AG04450 (cell line): Measurements from ENCODE around the gene AFF3. TPM values are rescaled to one million over a fixed set of nuclear protein-coding genes. Genes with fewer than 3 reads are reported as not detected.

ENCODE experiments used
- CTCF ChIA-PET: fragments of 300-600, 350-600 bp; formaldehyde crosslinking; extraction: SDS; loops from one replicate; lab custom pipeline; 2022; ENCODE audit warnings: antibody characterized with exemption, inconsistent platforms; lab: Charles Lee
- POLR2A ChIA-PET: fragments of 350-600 bp; formaldehyde crosslinking; extraction: SDS; loops from one replicate; lab custom pipeline; 2021; ENCODE audit warnings: antibody characterized with exemption, inconsistent platforms; lab: Yijun Ruan, JAX
- DNase-seq: peaks from one replicate; pipeline ENCODE4 v3.0.0-alpha.2; 2011; ENCODE audit warnings: low read depth, low spot score
- H3K27ac ChIP-seq: one replicate; pipeline ENCODE4 v1.5.1; 2012; ENCODE audit warnings: low read depth, low read length, control low read depth
- H3K27me3 ChIP-seq: one replicate; pipeline ENCODE4 v1.6.0; 2012; ENCODE audit warnings: low read length; ENCODE audit not compliant: control insufficient read depth, insufficient read depth
- H3K4me3 ChIP-seq: 2 replicates; pipeline ENCODE4 v1.5.1; 2011; ENCODE audit warnings: mild to moderate bottlenecking, low read depth, low read length, control low read depth
- H3K9me3 ChIP-seq: 2 replicates; pipeline ENCODE4 v1.5.1; 2012; ENCODE audit warnings: low read length; ENCODE audit not compliant: control insufficient read depth, insufficient read depth
- CTCF ChIP-seq: IDR thresholded peaks from 2 replicates; pipeline ENCODE4 v1.5.1; 2011; ENCODE audit warnings: low read depth, low read length, control low read depth, inconsistent platforms
- polyA plus RNA-seq: library from polyadenylated mRNA; depleted of rRNA; stranded (reverse); fragments of >200 nt; gene quantifications from 2 replicates; pipeline ENCODE4 v1.2.3, GENCODE V29; 2011

AFF3 gene
- polyA plus RNA-seq, 1 experiment, result 17.9 TPM

- Histone ChIP-seq H3K27ac (no peak overlapping the region), H3K4me3 (no peak overlapping the region), H3K27me3 (no peaks in the 10 kb centered on the region), H3K9me3 (peaks cover 4% of the 10 kb centered on the region; the same call in 1 of the 2 replicates)
- ChIA-PET POLR2A (no interaction called here), CTCF (interaction anchor here (1.6 kb wide), 1 partner anchor 468 kb away, joined by 5 read pairs; no protein-coding TSS in a partner anchor)
- TF ChIP-seq CTCF, result no peak
- DNase-seq, result no peak
These were observed 348.0 kb downstream of the AFF3 start for GRCh38 chr2:99794414-99794813.

DNA sequence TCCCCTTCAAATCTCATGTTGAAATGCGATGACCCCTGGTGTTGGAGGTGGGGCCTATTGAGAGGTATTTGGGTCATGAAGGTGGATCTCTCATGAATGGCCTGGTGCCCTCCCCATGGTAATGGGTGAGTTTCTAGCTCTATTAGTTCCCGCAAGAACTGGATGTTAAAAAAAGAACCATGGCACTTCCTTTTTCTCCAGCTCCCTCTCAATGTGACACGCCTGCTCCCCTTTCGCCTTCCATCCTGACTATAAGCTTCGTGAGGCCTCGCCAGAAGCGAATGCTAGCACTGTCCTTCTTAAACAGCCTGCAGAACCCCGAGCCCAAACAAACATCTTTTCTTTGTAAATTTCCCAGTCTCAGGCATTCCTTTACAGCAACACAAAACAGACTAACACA, 349.4 kb downstream of the AFF3 start:
- CTCF ChIA-PET, result interaction anchor here (0.6 to 1.6 kb wide), 2 partner anchors 254 to 470 kb away, joined by 3 to 5 read pairs; no protein-coding TSS in a partner anchor
- no peak for TF ChIP-seq CTCF
- no peak overlapping the region for H3K4me3 ChIP-seq
- POLR2A ChIA-PET, result no interaction called here
- H3K9me3 ChIP-seq, result peaks cover 4% of the 10 kb centered on the region; the same call in 1 of the 2 replicates
- no peak overlapping the region for H3K27ac ChIP-seq
- no peak for DNase-seq
- H3K27me3 ChIP-seq, result no peaks in the 10 kb centered on the region

- Histone ChIP-seq H3K4me3 (no peak overlapping the region), H3K9me3 (no peaks in the 10 kb centered on the region; the same call in 1 of the 2 replicates), H3K27ac (no peak overlapping the region), H3K27me3 (no peaks in the 10 kb centered on the region)
- ChIA-PET CTCF (interaction anchor here (0.6 kb wide), 1 partner anchor 9 kb away, joined by 4 read pairs; no protein-coding TSS in a partner anchor), POLR2A (no interaction called here)
- DNase-seq, result no peak
- no peak for TF ChIP-seq CTCF
These were observed 352.5 kb downstream of the AFF3 start for GRCh38 chr2:99789849-99790248.

GRCh38 chr2:99787769-99788382, 354.5 kb downstream of the AFF3 start:
- Histone ChIP-seq H3K9me3 (no peaks in the 10 kb centered on the region; the same call in 1 of the 2 replicates), H3K27me3 (no peaks in the 10 kb centered on the region), H3K27ac (no peak overlapping the region), H3K4me3 (no peak overlapping the region)
- no peak for DNase-seq
- ChIA-PET CTCF (interaction anchor here (1.2 kb wide), 1 partner anchor 474 kb away, joined by 4 read pairs; no protein-coding TSS in a partner anchor), POLR2A (no interaction called here)
- no peak for TF ChIP-seq CTCF

GRCh38 chr2:99786636-99787390, 355.6 kb downstream of the AFF3 start:
- no peaks in the 10 kb centered on the region; the same call in 1 of the 2 replicates for H3K9me3 ChIP-seq
- H3K4me3 ChIP-seq, result no peak overlapping the region
- TF ChIP-seq CTCF, result no peak
- H3K27ac ChIP-seq, result no peak overlapping the region
- DNase-seq, result no peak
- no peaks in the 10 kb centered on the region for H3K27me3 ChIP-seq
- CTCF ChIA-PET, result no interaction called here
- POLR2A ChIA-PET, result no interaction called here
